HepG2 (cell line): ENCODE results near the gene PRM2. TPM values are rescaled to one million over a fixed set of nuclear protein-coding genes. Genes with fewer than 3 reads are reported as not detected.

Experiments
- ESRRA ChIP-seq: sonication (generic); formaldehyde crosslinking; IDR thresholded peaks from 2 replicates; pipeline ENCODE4 v1.5.1; 2020; ENCODE audit warnings: mild to moderate bottlenecking, low read depth, missing genetic modification reagents
- GFI1 ChIP-seq: sonication (generic); formaldehyde crosslinking; IDR thresholded peaks from 2 replicates; pipeline ENCODE4 v1.5.0; 2020; ENCODE audit warnings: missing genetic modification reagents, mild to moderate bottlenecking, borderline replicate concordance
- KDM5B ChIP-seq: sonication (generic); formaldehyde crosslinking; IDR thresholded peaks from 2 replicates; pipeline ENCODE4 v1.4.0; 2020; ENCODE audit warnings: missing genetic modification reagents, mild to moderate bottlenecking, borderline replicate concordance
- PHF20 ChIP-seq: sonication (generic); formaldehyde crosslinking; IDR thresholded peaks from 2 replicates; pipeline ENCODE4 v1.5.0; 2020; ENCODE audit warnings: mild to moderate bottlenecking, missing genetic modification reagents
- POLR2G ChIP-seq: fragments of 200-400 bp; formaldehyde crosslinking; IDR thresholded peaks from 2 replicates; pipeline ENCODE4 v1.6.1; 2018; ENCODE audit warnings: mild to moderate bottlenecking, low read depth, low read length, moderate library complexity
- RAD21 ChIP-seq: fragments of 450-650 bp; formaldehyde crosslinking; IDR thresholded peaks from 2 replicates; pipeline ENCODE4 v1.5.0; 2020; ENCODE audit warnings: mild to moderate bottlenecking
- RBM39 ChIP-seq: fragments of 200-400 bp; formaldehyde crosslinking; IDR thresholded peaks from one replicate; pipeline ENCODE4 v1.6.1; 2018; ENCODE audit warnings: antibody characterized with exemption, mild to moderate bottlenecking, low read depth, low read length; ENCODE audit not compliant: poor library complexity, severe bottlenecking
- RORA ChIP-seq: sonication (generic); formaldehyde crosslinking; IDR thresholded peaks from 2 replicates; pipeline ENCODE4 v1.5.0; 2020; ENCODE audit warnings: mild to moderate bottlenecking, missing genetic modification reagents, moderate library complexity
- TEAD2 ChIP-seq: sonication (generic); formaldehyde crosslinking; IDR thresholded peaks from 2 replicates; pipeline ENCODE4 v1.9.0; 2021; ENCODE audit warnings: missing genetic modification reagents
- ZC3H4 ChIP-seq: sonication (generic); formaldehyde crosslinking; IDR thresholded peaks from 2 replicates; pipeline ENCODE4 v1.4.0; 2020; ENCODE audit warnings: missing genetic modification reagents, borderline replicate concordance
- ZFP36L2 ChIP-seq: sonication (generic); formaldehyde crosslinking; IDR thresholded peaks from 2 replicates; pipeline ENCODE4 v1.4.0; 2020; ENCODE audit warnings: missing genetic modification reagents
- ZNF296 ChIP-seq: sonication (generic); formaldehyde crosslinking; conservative IDR thresholded peaks from 2 replicates; pipeline ENCODE4 v1.5.0; 2020; ENCODE audit warnings: mild to moderate bottlenecking, missing genetic modification reagents
- ZNF431 ChIP-seq: sonication (generic); formaldehyde crosslinking; IDR thresholded peaks from 2 replicates; pipeline ENCODE4 v1.9.0; 2022; ENCODE audit warnings: missing genetic modification reagents, low read depth, mild to moderate bottlenecking, borderline replicate concordance
- ZNF549 ChIP-seq: sonication (generic); formaldehyde crosslinking; IDR thresholded peaks from 2 replicates; pipeline ENCODE4 v1.5.0; 2020; ENCODE audit warnings: missing genetic modification reagents
- ZNF768 ChIP-seq: sonication (generic); formaldehyde crosslinking; IDR thresholded peaks from 2 replicates; pipeline ENCODE4 v1.4.0; 2020; ENCODE audit warnings: missing genetic modification reagents
- polyA plus RNA-seq, 8 experiments: library from polyadenylated mRNA; depleted of rRNA in 3 of 8; stranded (reverse) in 7 of 8; unstranded in 1 of 8; fragments of >200 nt; fragmentation: Illumina TruSeq in 4 of 8; extraction: Trizol in 4 of 8; gene quantifications; 2 replicates each; pipeline versions ENCODE4 v1.2.1 to v1.2.3, GENCODE V29; 2011 to 2016; ENCODE audit warnings: low read depth in 4 of 8, missing spikeins in 1 of 8, mixed read lengths in 1 of 8; ENCODE audit not compliant: insufficient read depth in 1 of 8
- total RNA-seq, 5 experiments: library from RNA; depleted of rRNA; stranded (reverse); fragments of >200 nt; fragmentation: Illumina TruSeq; extraction: Trizol; gene quantifications; 2 replicates each; pipeline ENCODE4 v1.2.3, GENCODE V29; 2016; ENCODE audit warnings: low read depth in 1 of 5
- TF ChIP-seq, protein P1 (sequence below): sonication (generic); formaldehyde crosslinking; IDR thresholded peaks from 2 replicates; pipeline ENCODE4 v1.9.0; 2021; ENCODE audit warnings: mild to moderate bottlenecking, missing genetic modification reagents
- TF ChIP-seq, protein P2 (sequence below): sonication (generic); formaldehyde crosslinking; IDR thresholded peaks from 2 replicates; pipeline ENCODE4 v1.4.0; 2020; ENCODE audit warnings: missing genetic modification reagents, borderline replicate concordance
- TF ChIP-seq, protein P3 (sequence below): sonication (generic); formaldehyde crosslinking; IDR thresholded peaks from 2 replicates; pipeline ENCODE4 v1.5.1; 2020; ENCODE audit warnings: missing genetic modification reagents, mild to moderate bottlenecking, borderline replicate concordance

Gene PRM2
- total and polyA plus RNA-seq, 2 of the 13 experiments (the other 11 are each of a cell fraction or from before 2014, with no cell fraction given): 0.54 TPM; not detected in 1

DNA sequence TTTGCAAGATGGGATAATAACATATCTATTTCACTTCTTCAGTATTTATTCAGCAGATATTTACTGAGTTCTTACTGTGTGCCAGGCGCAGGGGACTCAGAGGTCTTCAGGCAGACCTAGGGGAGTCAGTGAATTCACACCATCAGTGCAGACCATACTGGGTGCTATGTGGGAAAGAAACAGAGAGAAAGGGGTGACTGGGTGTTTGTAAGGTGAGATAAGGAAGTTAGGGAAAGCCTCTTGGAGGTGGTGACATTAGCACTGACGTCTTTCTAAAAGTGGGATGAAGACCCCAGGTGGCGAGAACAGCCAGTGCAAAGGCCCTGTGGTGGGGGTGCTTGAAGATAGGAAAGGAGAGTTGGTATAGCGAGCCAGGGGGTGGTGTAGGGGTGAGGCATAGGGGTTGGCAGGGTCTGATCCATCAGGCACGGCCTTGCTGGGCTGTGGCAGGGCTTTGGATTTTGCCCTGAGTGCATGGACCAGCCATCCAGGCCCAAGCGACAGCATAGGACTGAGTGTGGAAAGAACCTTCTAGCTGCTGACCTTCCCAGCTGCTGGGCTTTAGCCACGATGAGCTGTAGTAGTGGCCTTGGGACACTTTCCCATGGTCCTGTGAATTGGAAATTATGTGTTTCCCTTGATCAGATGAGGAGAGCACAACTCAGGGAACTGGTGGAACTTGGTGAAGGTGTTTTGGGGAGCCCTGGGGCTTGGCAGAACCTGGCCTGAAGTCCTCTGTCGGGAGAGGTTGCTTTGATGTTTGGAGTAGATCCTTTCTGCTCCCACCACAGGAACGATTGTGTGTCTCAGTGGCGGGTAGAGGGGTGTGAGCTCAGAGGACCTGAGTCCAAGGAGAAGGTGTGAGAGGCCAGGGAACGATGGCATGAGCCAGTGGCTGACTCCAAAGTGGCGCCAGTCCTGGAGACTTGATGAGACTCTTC lies 16.4 kb downstream of the PRM2 start (continued):
- TF ChIP-seq, protein P1, sequence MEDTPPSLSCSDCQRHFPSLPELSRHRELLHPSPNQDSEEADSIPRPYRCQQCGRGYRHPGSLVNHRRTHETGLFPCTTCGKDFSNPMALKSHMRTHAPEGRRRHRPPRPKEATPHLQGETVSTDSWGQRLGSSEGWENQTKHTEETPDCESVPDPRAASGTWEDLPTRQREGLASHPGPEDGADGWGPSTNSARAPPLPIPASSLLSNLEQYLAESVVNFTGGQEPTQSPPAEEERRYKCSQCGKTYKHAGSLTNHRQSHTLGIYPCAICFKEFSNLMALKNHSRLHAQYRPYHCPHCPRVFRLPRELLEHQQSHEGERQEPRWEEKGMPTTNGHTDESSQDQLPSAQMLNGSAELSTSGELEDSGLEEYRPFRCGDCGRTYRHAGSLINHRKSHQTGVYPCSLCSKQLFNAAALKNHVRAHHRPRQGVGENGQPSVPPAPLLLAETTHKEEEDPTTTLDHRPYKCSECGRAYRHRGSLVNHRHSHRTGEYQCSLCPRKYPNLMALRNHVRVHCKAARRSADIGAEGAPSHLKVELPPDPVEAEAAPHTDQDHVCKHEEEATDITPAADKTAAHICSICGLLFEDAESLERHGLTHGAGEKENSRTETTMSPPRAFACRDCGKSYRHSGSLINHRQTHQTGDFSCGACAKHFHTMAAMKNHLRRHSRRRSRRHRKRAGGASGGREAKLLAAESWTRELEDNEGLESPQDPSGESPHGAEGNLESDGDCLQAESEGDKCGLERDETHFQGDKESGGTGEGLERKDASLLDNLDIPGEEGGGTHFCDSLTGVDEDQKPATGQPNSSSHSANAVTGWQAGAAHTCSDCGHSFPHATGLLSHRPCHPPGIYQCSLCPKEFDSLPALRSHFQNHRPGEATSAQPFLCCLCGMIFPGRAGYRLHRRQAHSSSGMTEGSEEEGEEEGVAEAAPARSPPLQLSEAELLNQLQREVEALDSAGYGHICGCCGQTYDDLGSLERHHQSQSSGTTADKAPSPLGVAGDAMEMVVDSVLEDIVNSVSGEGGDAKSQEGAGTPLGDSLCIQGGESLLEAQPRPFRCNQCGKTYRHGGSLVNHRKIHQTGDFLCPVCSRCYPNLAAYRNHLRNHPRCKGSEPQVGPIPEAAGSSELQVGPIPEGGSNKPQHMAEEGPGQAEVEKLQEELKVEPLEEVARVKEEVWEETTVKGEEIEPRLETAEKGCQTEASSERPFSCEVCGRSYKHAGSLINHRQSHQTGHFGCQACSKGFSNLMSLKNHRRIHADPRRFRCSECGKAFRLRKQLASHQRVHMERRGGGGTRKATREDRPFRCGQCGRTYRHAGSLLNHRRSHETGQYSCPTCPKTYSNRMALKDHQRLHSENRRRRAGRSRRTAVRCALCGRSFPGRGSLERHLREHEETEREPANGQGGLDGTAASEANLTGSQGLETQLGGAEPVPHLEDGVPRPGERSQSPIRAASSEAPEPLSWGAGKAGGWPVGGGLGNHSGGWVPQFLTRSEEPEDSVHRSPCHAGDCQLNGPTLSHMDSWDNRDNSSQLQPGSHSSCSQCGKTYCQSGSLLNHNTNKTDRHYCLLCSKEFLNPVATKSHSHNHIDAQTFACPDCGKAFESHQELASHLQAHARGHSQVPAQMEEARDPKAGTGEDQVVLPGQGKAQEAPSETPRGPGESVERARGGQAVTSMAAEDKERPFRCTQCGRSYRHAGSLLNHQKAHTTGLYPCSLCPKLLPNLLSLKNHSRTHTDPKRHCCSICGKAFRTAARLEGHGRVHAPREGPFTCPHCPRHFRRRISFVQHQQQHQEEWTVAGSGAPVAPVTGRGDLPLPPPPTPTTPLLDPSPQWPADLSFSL: no peak; the same call in 1 of the 2 replicates
- TF ChIP-seq RAD21 (CRISPR knock-in tag): 0 out of 2 replicates have a peak, but pooled peaks have one; percentile 17
- no peak for TF ChIP-seq GFI1 (CRISPR knock-in tag)
- no peak for TF ChIP-seq ZNF431 (CRISPR knock-in tag)
- TF ChIP-seq PHF20 (CRISPR knock-in tag): no peak
- 0 out of 2 replicates have a peak, but pooled peaks have one; percentile 32 for TF ChIP-seq ZNF549 (CRISPR knock-in tag)
- TF ChIP-seq, protein P2, sequence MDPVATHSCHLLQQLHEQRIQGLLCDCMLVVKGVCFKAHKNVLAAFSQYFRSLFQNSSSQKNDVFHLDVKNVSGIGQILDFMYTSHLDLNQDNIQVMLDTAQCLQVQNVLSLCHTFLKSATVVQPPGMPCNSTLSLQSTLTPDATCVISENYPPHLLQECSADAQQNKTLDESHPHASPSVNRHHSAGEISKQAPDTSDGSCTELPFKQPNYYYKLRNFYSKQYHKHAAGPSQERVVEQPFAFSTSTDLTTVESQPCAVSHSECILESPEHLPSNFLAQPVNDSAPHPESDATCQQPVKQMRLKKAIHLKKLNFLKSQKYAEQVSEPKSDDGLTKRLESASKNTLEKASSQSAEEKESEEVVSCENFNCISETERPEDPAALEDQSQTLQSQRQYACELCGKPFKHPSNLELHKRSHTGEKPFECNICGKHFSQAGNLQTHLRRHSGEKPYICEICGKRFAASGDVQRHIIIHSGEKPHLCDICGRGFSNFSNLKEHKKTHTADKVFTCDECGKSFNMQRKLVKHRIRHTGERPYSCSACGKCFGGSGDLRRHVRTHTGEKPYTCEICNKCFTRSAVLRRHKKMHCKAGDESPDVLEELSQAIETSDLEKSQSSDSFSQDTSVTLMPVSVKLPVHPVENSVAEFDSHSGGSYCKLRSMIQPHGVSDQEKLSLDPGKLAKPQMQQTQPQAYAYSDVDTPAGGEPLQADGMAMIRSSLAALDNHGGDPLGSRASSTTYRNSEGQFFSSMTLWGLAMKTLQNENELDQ (CRISPR knock-in tag): no peak
- no peak for TF ChIP-seq RORA
- TF ChIP-seq KDM5B (CRISPR knock-in tag): peak; percentile 82
- no peak for TF ChIP-seq RBM39
- no peak for TF ChIP-seq ZFP36L2 (CRISPR knock-in tag)
- no peak for TF ChIP-seq ZC3H4 (CRISPR knock-in tag)
- TF ChIP-seq, protein P3, sequence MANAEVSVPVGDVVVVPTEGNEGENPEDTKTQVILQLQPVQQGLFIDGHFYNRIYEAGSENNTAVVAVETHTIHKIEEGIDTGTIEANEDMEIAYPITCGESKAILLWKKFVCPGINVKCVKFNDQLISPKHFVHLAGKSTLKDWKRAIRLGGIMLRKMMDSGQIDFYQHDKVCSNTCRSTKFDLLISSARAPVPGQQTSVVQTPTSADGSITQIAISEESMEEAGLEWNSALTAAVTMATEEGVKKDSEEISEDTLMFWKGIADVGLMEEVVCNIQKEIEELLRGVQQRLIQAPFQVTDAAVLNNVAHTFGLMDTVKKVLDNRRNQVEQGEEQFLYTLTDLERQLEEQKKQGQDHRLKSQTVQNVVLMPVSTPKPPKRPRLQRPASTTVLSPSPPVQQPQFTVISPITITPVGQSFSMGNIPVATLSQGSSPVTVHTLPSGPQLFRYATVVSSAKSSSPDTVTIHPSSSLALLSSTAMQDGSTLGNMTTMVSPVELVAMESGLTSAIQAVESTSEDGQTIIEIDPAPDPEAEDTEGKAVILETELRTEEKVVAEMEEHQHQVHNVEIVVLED: no peak
- TF ChIP-seq TEAD2 (CRISPR knock-in tag): no peak
- peak; percentile 80 for TF ChIP-seq ESRRA (CRISPR knock-in tag)
- no peak for TF ChIP-seq POLR2G
- TF ChIP-seq ZNF768: no peak
- no peak for TF ChIP-seq ZNF296 (CRISPR knock-in tag)
